ENCODE results near the gene PROK1.
"Not testable (repeated sequence)": the region's sequence is repeated elsewhere in the genome, so short reads cannot be mapped to it uniquely, and the experiment has no call there.

DNA sequence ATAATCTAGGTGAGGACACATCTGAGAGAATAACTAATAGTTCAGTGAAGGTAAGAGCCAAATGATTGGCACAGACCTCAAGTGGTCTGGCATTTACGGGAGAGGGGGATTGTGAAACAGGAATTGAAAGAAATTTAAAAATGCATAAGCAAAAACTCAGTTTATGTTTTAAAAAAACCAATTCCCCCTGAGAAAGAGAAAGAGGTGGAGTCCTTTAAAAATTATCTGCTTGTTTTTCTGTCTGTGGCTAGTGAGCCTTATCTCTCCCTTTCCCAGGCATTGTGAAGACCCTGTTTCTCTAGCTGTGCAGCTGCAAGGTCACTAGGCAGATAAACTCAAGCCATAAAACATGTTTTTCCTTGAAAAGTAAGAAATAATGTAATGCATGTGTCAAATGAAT is 37.9 kb upstream of the PROK1 start:
- not testable (repeated sequence) for TF ChIP-seq CTCF, POLR2A (IDR thresholded peaks at IDR 0.05)
